ENCODE results near the gene GRIN1.

GRIN1 gene

DNA sequence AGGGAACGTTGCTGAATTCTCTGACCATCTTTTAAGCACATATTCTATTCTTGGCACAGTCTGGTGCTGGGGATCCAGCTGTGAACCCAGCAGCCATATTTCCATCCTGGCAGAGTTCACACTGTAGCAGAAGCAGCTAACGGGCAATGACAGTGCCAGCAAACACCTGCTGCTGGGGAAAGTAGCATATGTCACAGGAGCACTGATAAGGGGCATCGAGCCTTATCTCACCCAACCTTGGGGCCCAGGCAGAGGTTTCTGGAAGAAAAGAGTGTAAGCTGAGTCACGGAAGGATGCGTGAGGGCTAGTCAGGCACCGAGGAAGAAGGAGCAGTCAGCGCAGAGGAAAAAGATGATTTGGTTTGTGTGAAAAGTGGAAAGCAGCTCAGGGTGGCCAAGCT is 67.6 kb downstream of the GRIN1 start:
- TF ChIP-seq, protein P1, sequence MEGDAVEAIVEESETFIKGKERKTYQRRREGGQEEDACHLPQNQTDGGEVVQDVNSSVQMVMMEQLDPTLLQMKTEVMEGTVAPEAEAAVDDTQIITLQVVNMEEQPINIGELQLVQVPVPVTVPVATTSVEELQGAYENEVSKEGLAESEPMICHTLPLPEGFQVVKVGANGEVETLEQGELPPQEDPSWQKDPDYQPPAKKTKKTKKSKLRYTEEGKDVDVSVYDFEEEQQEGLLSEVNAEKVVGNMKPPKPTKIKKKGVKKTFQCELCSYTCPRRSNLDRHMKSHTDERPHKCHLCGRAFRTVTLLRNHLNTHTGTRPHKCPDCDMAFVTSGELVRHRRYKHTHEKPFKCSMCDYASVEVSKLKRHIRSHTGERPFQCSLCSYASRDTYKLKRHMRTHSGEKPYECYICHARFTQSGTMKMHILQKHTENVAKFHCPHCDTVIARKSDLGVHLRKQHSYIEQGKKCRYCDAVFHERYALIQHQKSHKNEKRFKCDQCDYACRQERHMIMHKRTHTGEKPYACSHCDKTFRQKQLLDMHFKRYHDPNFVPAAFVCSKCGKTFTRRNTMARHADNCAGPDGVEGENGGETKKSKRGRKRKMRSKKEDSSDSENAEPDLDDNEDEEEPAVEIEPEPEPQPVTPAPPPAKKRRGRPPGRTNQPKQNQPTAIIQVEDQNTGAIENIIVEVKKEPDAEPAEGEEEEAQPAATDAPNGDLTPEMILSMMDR (IDR thresholded peaks at IDR 0.05; ENCODE audit: borderline replicate concordance, control extremely low read depth, extremely low read depth, insufficient read depth, missing control alignments), result no peak
- no peak for DNase-seq (ENCODE audit: low spot score)
- in situ Hi-C loops (cut with MboI; ENCODE audit: low sequenced_read_pairs, unreplicated experiment), result no loop called here

DNA sequence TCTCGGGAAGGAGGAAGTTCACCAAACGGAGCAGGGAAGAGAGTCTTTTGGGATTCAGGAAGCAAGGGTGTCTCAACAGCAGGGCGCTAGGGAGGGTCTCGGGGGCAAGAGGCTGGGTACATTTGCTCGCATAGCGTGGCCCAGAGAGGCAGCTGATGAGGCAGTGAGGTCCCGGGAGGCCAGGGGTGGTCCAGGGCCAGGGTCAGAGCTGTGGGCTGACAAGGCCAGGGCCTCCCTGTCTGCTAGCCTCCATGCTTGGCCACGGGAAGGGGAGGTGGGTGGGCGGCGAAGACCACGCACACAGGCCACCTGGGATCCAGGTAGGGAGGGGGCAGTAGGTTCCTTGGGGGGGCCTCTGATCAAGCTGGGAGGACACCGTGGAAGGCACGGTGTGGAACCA is 72.6 kb downstream of the GRIN1 start:
- no peak for DNase-seq (ENCODE audit: low spot score)
- in situ Hi-C loops (cut with MboI; ENCODE audit: low sequenced_read_pairs, unreplicated experiment), result no loop called here
- TF ChIP-seq, protein P1 (IDR thresholded peaks at IDR 0.05; ENCODE audit: borderline replicate concordance, control extremely low read depth, extremely low read depth, insufficient read depth, missing control alignments), result no peak

DNA sequence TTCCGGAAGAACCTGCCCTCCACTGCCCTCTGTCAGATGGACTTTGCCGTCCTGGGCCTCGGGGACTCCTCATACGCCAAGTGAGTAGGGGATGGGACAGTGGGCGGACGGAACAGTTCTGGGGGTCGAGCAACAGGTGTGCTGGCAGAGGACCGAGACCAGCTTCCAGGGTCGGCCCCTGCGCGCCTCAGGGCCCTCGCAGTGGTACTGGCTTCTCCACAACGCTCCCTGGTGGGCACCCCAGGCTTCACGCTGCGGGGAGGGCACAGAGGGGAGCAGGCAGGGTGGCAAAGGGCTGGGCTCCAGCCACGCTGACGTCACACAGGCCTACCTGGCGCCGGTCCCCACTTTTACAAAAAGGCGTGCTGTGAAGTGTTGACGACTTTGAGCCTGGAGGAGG is 73.6 kb downstream of the GRIN1 start:
- in situ Hi-C loops (cut with MboI; ENCODE audit: low sequenced_read_pairs, unreplicated experiment), result no loop called here
- TF ChIP-seq, protein P1 (IDR thresholded peaks at IDR 0.05; ENCODE audit: borderline replicate concordance, control extremely low read depth, extremely low read depth, insufficient read depth, missing control alignments), result no peak
- no peak for DNase-seq (ENCODE audit: low spot score)

DNA sequence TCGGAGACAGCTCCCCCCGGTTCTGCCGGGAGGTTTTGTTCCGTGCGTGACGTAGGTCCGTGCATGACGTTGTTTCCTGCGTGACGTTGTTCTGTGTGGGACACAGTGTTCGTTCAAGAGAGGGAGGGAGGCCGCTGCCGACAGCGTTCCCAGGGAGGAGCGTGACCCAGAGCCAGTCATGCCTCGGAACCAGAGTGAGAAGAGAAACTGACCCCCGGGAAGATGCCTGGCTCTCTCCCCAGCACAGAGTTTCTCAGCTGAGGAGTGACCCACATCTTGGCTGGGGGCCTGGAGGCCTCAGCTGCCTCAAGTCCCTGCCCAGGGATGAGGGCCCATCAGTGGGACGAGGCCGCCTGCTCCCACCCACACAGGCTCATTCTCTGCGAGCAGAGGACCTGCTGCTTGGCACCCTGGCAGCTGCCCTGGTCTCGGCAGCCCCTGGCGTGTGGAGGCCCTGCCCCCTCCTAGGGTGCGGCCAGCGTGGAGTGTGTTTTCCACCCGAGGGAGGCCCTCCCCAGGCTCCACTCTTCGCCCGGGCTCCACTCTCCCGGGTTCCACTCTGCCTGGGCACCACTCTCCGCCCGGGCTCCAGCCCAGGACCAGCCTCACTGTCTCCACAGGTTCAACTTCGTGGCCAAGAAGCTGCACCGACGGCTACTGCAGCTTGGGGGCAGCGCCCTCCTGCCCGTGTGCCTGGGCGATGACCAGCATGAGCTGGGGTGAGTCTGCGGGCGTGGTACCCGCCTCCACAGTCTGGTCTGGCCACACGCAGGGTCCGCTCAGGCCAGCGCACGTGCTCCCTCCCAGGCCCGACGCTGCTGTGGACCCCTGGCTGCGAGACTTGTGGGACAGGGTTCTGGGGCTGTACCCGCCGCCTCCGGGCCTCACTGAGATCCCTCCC is 74.5 kb downstream of the GRIN1 start:
- in situ Hi-C loops (cut with MboI; ENCODE audit: low sequenced_read_pairs, unreplicated experiment), result no loop called here
- TF ChIP-seq, protein P1 (IDR thresholded peaks at IDR 0.05; ENCODE audit: borderline replicate concordance, control extremely low read depth, extremely low read depth, insufficient read depth, missing control alignments), result no peak
- DNase-seq (ENCODE audit: low spot score), result no peak

DNA sequence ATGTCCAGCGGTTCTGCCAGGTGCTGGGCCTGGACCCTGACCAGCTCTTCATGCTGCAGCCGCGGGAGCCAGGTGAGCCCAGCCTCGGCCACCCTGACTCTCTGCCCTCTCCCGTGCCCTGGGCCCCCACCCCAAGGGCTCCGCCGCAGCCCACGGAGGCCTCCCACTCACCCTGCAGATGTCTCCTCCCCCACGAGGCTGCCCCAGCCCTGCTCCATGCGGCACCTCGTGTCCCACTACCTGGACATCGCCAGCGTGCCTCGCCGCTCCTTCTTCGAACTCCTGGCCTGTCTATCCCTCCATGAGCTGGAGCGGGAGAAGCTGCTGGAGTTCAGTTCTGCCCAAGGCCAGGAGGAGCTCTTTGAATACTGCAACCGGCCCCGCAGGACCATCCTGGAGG is 75.7 kb downstream of the GRIN1 start:
- in situ Hi-C loops (cut with MboI; ENCODE audit: low sequenced_read_pairs, unreplicated experiment), result no loop called here
- DNase-seq (ENCODE audit: low spot score), result no peak
- TF ChIP-seq, protein P1 (IDR thresholded peaks at IDR 0.05; ENCODE audit: borderline replicate concordance, control extremely low read depth, extremely low read depth, insufficient read depth, missing control alignments), result no peak

DNA sequence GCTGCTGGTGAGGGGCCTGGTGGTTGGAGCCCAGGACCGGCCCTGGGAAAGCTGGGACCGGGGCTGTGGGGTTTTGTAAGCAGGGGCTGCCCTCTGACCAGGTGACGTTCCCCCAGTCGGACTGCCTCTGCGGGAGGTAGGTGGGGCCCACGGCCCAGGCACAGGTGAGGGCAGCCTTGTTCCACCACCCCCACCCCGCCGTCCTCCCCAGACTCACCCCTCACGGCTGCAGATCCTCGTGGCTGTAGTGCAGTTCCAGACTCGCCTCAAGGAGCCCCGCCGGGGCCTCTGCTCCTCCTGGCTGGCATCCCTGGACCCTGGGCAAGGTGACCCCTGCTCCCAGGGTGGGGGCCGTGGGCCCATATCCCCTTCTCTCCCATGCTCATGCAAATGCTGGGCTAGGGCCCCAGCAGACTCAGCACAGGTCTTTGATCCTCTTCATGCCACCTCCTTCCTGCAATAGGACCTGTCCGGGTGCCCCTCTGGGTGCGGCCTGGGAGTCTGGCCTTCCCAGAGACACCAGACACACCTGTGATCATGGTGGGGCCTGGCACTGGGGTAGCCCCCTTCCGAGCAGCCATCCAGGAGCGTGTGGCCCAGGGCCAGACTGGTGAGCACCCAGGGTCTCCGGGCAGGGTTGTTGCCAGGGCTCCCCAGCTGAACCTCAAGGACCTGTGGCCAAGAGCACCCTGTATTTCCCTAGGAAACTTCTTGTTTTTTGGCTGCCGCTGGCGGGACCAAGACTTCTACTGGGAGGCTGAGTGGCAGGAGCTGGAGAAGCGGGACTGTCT is 76.4 kb downstream of the GRIN1 start:
- DNase-seq (ENCODE audit: low spot score), result no peak
- in situ Hi-C loops (cut with MboI; ENCODE audit: low sequenced_read_pairs, unreplicated experiment), result no loop called here
- TF ChIP-seq, protein P1 (IDR thresholded peaks at IDR 0.05; ENCODE audit: borderline replicate concordance, control extremely low read depth, extremely low read depth, insufficient read depth, missing control alignments), result no peak
